Activated T-helper 1 cell treated with anti-CD3 and anti-CD28 coated beads, Interleukin-12 subunit alpha, Interleukin-12 subunit beta, Interleukin-2, Interleukin-4 antibody, amounts not matched to agents 30 ng/mL and 10 ng/mL and 1 ng/mL, durations not matched to agents 14 hours and 24 hours and 36 hours (primary cell): Measurements from ENCODE around the gene S100PBP. TPM values are rescaled to one million over a fixed set of nuclear protein-coding genes. Genes with fewer than 3 reads are reported as not detected.
A peak's percentile ranks its signal among the peaks of the same experiment; 100 is the strongest.
"Not testable (repeated sequence)": the region's sequence is repeated elsewhere in the genome, so short reads cannot be mapped to it uniquely, and the experiment has no call there.

Experiments
- DNase-seq: peaks from one replicate; pipeline ENCODE4 v3.0.0; 2021; ENCODE audit warnings: low spot score
- H3K27ac Mint-ChIP-seq: one replicate; pipeline ENCODE4 v1.8.0; 2021; ENCODE audit warnings: mild to moderate bottlenecking, mixed read lengths
- H3K27me3 Mint-ChIP-seq: one replicate; pipeline ENCODE4 v1.8.0; 2022; ENCODE audit warnings: mild to moderate bottlenecking, moderate library complexity, mixed read lengths; ENCODE audit not compliant: insufficient read depth
- H3K36me3 Mint-ChIP-seq: one replicate; pipeline ENCODE4 v1.8.0; 2021; ENCODE audit warnings: low read depth, mixed read lengths
- H3K4me1 Mint-ChIP-seq: one replicate; pipeline ENCODE4 v1.8.0; 2021; ENCODE audit warnings: low read depth, mixed read lengths
- H3K4me3 Mint-ChIP-seq: one replicate; pipeline ENCODE4 v1.8.0; 2021; ENCODE audit warnings: mild to moderate bottlenecking, moderate library complexity, mixed read lengths
- H3K9me3 Mint-ChIP-seq: one replicate; pipeline ENCODE4 v1.8.0; 2021; ENCODE audit warnings: mixed read lengths
- intact Hi-C: fragments of 100-400 bp; cut with micrococcal nuclease; formaldehyde crosslinking; loops from one replicate; pipeline ENCODE4 v1.15.1; 2024
- total RNA-seq: library from RNA; stranded (reverse); gene quantifications from 2 replicates; pipeline ENCODE4 v1.2.3, GENCODE V29; 2022

The S100PBP gene
- total RNA-seq, 1 donor from 2014 or later = 48.8 TPM

DNA sequence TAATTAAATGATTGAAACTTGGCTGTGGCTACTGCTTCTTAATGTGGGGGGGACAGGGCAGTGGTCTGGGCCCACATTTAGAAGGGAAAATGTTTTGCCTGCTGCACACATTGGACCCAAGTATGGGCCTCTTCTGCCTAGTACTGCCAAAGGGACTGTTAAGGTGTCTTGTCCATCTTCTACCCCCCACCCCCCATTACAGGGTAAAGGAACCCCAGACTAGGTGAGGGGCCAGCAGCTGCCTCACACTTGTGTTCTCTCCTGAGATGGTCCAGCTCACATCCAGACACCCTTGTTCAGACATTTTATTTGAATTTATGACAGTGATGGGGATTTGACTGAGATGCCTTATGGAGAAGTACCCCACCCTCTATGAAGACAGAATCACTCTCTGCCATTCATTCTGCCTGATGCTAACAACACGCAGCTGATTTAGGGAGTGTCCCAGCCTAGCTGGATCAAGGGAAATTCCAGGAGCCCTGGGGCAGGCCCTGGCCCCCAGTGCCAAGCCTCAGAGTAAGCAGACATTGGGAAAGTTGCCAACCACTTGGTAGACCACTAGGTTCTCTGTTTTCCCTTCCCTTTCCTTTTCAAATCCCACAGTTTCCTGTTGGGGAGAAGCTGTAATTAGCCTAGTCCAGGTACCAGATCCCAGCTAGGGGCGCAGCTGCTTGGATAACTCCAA lies 42.4 kb upstream of the S100PBP start:
- Mint-ChIP-seq H3K36me3 (peaks cover 32% of the 10 kb centered on the region), H3K27ac (peak overlapping the region; percentile 44)
- intact Hi-C loops = loop anchor here (5.0 kb wide), 1 partner anchor 328 kb away; no protein-coding TSS in a partner anchor

GRCh38 chr1:32775640-32776337 lies 41.7 kb upstream of the S100PBP start:
- no peak overlapping the region for H3K27ac Mint-ChIP-seq
- H3K27me3 Mint-ChIP-seq = no peaks in the 10 kb centered on the region
- H3K4me3 Mint-ChIP-seq = no peak overlapping the region
- no peaks in the 10 kb centered on the region for H3K9me3 Mint-ChIP-seq
- no peak for DNase-seq
- peaks cover 36% of the 10 kb centered on the region for H3K36me3 Mint-ChIP-seq
- peaks cover 26% of the 10 kb centered on the region for H3K4me1 Mint-ChIP-seq
- intact Hi-C loops = no loop called here

More for the DNA sequence above, 42.4 kb upstream of the S100PBP start:
- no peak for DNase-seq
- Mint-ChIP-seq H3K4me3 (no peak overlapping the region), H3K27me3 (no peaks in the 10 kb centered on the region), H3K9me3 (no peaks in the 10 kb centered on the region), H3K4me1 (peaks cover 26% of the 10 kb centered on the region)

GRCh38 chr1:32779242-32779641 lies 38.2 kb upstream of the S100PBP start:
- H3K27ac Mint-ChIP-seq = no peak overlapping the region
- peaks cover 16% of the 10 kb centered on the region for H3K4me1 Mint-ChIP-seq
- intact Hi-C loops = no loop called here

DNA sequence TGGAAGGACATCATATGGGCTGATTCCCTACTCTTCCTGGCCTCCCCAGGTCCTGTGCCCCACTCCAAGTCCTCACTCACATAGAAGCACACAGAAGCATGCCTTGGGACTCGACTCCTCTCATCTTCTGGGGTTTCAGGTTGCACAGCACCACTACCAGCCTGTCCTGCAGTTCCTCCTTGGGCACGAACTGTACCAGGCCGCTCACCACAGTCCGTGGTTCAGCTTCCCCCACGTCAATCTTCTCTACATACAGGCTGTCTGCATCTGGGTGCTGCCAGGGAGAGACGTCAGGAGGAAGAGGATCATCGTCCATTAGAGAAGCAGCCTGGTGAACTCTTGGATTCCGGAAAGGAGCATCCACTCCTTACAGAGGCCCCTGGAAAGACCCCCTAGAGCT lies 37.4 kb upstream of the S100PBP start:
- no peak overlapping the region for H3K4me3 Mint-ChIP-seq
- peaks cover 61% of the 10 kb centered on the region for H3K36me3 Mint-ChIP-seq
- no peaks in the 10 kb centered on the region for H3K9me3 Mint-ChIP-seq
- intact Hi-C loops = no loop called here
- H3K27ac Mint-ChIP-seq = no peak overlapping the region
- no peak for DNase-seq
- no peaks in the 10 kb centered on the region for H3K27me3 Mint-ChIP-seq
- H3K4me1 Mint-ChIP-seq = peaks cover 10% of the 10 kb centered on the region

More at GRCh38 chr1:32779242-32779641, 38.2 kb upstream of the S100PBP start:
- Mint-ChIP-seq H3K27me3 (no peaks in the 10 kb centered on the region), H3K36me3 (peaks cover 57% of the 10 kb centered on the region), H3K9me3 (no peaks in the 10 kb centered on the region), H3K4me3 (no peak overlapping the region)
- no peak for DNase-seq

GRCh38 chr1:32780628-32781234 lies 36.7 kb upstream of the S100PBP start:
- Mint-ChIP-seq H3K4me1 (peaks cover 5% of the 10 kb centered on the region), H3K9me3 (no peaks in the 10 kb centered on the region), H3K36me3 (peaks cover 56% of the 10 kb centered on the region), H3K4me3 (no peak overlapping the region), H3K27ac (no peak overlapping the region), H3K27me3 (no peaks in the 10 kb centered on the region)
- no peak for DNase-seq
- intact Hi-C loops = no loop called here

DNA sequence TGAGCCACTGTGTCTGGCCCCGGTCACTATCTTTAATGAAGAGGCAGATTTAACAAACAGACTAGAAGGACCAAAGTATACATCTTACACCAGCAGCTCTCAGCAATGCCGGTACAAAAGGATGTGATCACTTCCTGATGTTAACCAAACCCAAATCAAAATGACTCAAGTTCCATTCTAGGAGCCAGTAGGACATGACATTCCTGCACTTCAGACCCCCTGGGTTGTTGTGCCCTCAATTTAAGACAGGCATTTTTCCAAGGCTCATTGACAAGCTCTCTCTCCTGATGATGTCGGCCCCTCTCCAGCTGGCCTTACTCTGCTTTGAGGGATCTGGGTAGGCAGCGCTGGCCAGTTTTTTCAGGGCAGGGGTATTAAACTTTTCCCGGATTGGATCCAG lies 35.4 kb upstream of the S100PBP start:
- intact Hi-C loops = no loop called here
- no peak overlapping the region for H3K4me3 Mint-ChIP-seq
- H3K4me1 Mint-ChIP-seq = no peaks in the 10 kb centered on the region
- H3K9me3 Mint-ChIP-seq = no peaks in the 10 kb centered on the region
- DNase-seq = no peak
- no peak overlapping the region for H3K27ac Mint-ChIP-seq
- no peaks in the 10 kb centered on the region for H3K27me3 Mint-ChIP-seq
- peaks cover 59% of the 10 kb centered on the region for H3K36me3 Mint-ChIP-seq

DNA sequence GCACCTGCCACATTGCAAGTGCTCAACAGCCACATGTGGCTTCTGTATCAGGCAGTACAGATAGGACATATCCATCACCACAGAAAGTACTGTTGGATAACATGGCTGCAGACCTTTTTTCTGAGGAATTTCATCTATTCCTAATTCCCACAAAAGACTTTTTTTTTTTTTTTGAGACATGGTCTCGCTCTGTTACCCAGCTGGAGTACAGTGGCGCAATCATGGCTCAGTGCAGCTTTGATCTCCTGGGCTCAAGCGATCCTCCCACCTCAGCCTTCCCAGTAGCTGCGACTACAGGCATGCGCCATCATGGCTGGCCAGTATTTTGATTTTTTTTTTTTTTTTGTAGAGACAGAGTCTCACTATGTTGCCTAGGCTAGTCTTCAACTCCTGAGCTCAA lies 33.6 kb upstream of the S100PBP start:
- H3K4me1 Mint-ChIP-seq = no peaks in the 10 kb centered on the region
- no peak overlapping the region for H3K27ac Mint-ChIP-seq
- no peak overlapping the region for H3K4me3 Mint-ChIP-seq
- H3K36me3 Mint-ChIP-seq = peaks cover 55% of the 10 kb centered on the region
- intact Hi-C loops = no loop called here
- DNase-seq = no peak
- no peaks in the 10 kb centered on the region for H3K9me3 Mint-ChIP-seq
- H3K27me3 Mint-ChIP-seq = no peaks in the 10 kb centered on the region

DNA sequence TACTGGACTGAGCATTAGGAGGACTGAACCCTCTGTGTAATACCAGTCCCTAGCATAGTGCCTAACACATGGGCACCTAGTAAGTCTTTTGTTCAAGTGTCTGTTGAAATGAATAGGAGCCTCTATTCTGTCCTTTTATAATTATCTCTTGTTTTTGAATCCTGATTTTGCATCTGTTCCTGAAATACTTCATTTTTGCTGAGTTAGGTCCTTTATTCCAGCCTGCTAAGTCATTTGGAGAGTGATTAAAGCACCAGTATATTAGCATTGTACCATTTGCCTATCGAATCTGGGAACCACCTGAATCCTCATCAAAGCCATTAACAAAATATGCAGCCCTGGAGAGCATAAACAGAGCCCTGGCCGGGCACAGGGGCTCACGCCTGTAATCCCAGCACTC lies 32.6 kb upstream of the S100PBP start:
- intact Hi-C loops = no loop called here
- peak overlapping the region; percentile 62 for H3K27ac Mint-ChIP-seq
- H3K27me3 Mint-ChIP-seq = no peaks in the 10 kb centered on the region
- no peaks in the 10 kb centered on the region for H3K9me3 Mint-ChIP-seq
- H3K4me3 Mint-ChIP-seq = no peak overlapping the region
- no peaks in the 10 kb centered on the region for H3K4me1 Mint-ChIP-seq
- no peak for DNase-seq
- H3K36me3 Mint-ChIP-seq = peaks cover 50% of the 10 kb centered on the region

- intact Hi-C loops = no loop called here
- Mint-ChIP-seq H3K27ac (peak overlapping the region; percentile 1), H3K4me1 (peaks cover 3% of the 10 kb centered on the region), H3K27me3 (no peaks in the 10 kb centered on the region), H3K9me3 (no peaks in the 10 kb centered on the region), H3K4me3 (no peak overlapping the region), H3K36me3 (peaks cover 49% of the 10 kb centered on the region)
- DNase-seq = no peak
Observed at GRCh38 chr1:32786856-32787255, 30.6 kb upstream of the S100PBP start.

- H3K27ac Mint-ChIP-seq, DNase-seq, H3K27me3 Mint-ChIP-seq, H3K4me3 Mint-ChIP-seq, intact Hi-C loops, H3K9me3 Mint-ChIP-seq: not testable (repeated sequence)
- peaks cover 19% of the 10 kb centered on the region for H3K4me1 Mint-ChIP-seq
- H3K36me3 Mint-ChIP-seq = peaks cover 44% of the 10 kb centered on the region
Observed at GRCh38 chr1:32789356-32789755, 28.1 kb upstream of the S100PBP start.

GRCh38 chr1:32791881-32792280 lies 25.6 kb upstream of the S100PBP start:
- peak overlapping the region; percentile 37 for H3K27ac Mint-ChIP-seq
- H3K4me1 Mint-ChIP-seq = peaks cover 19% of the 10 kb centered on the region
- intact Hi-C loops = no loop called here
- peaks cover 31% of the 10 kb centered on the region for H3K36me3 Mint-ChIP-seq
- no peaks in the 10 kb centered on the region for H3K27me3 Mint-ChIP-seq
- DNase-seq = no peak
- H3K9me3 Mint-ChIP-seq = no peaks in the 10 kb centered on the region
- H3K4me3 Mint-ChIP-seq = no peak overlapping the region

GRCh38 chr1:32795763-32796162 lies 21.7 kb upstream of the S100PBP start:
- H3K9me3 Mint-ChIP-seq, DNase-seq, H3K27ac Mint-ChIP-seq, H3K4me3 Mint-ChIP-seq, H3K27me3 Mint-ChIP-seq: not testable (repeated sequence)
- intact Hi-C loops = loop anchor here (5.0 kb wide), 1 partner anchor 187 kb away; no protein-coding TSS in a partner anchor
- Mint-ChIP-seq H3K36me3 (peaks cover 45% of the 10 kb centered on the region), H3K4me1 (peaks cover 46% of the 10 kb centered on the region)

DNA sequence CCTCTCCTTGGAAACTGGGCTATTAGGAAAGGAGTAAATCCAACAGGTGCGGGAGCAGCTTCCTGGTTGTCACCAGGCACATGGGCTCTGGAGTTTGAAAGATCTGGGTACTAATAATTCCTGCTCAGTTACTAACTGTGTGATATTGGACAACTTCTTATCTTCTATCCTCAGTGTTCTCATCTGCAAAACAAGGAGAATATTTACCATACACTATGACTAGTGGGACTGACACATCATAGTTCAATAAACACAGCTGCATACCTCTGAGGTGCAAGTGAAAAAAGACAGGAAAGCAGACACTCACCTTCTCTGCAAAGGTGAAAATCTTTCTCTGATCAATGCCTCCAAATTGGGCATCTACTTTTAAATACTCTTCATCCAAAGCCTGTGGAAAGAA lies 20.0 kb upstream of the S100PBP start:
- H3K4me1 Mint-ChIP-seq = peaks cover 53% of the 10 kb centered on the region
- H3K4me3 Mint-ChIP-seq = no peak overlapping the region
- no peak for DNase-seq
- H3K27ac Mint-ChIP-seq = peak overlapping the region; percentile 47
- H3K36me3 Mint-ChIP-seq = peaks cover 39% of the 10 kb centered on the region
- no peaks in the 10 kb centered on the region for H3K27me3 Mint-ChIP-seq
- intact Hi-C loops = loop anchor here (5.0 kb wide), 1 partner anchor 185 kb away; no protein-coding TSS in a partner anchor
- H3K9me3 Mint-ChIP-seq = no peaks in the 10 kb centered on the region
